ENCODE data around the gene SIGLECL1.
"Not testable (repeated sequence)": the region's sequence is repeated elsewhere in the genome, so short reads cannot be mapped to it uniquely, and the experiment has no call there.

DNA sequence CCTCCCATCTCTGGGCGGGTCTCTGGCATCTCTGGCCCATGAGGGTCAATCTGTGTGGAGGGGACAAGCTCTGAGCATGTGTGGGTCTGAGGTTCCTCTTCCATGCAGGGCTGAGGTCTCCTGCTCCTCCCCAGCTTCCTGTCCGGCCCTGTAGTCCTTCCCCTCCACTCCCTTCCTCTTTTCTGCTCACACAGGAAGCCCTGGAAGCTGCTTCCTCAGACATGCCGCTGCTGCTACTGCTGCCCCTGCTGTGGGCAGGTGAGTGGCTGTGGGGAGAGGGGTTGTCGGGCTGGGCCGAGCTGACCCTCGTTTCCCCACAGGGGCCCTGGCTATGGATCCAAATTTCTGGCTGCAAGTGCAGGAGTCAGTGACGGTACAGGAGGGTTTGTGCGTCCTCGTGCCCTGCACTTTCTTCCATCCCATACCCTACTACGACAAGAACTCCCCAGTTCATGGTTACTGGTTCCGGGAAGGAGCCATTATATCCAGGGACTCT, 25.9 kb upstream of the SIGLECL1 start, which contains the start of gene CD33:
- TF ChIP-seq POLR2AphosphoS5, POLR2A (IDR thresholded peaks at IDR 0.05): not testable (repeated sequence)
- TF ChIP-seq, protein P1, sequence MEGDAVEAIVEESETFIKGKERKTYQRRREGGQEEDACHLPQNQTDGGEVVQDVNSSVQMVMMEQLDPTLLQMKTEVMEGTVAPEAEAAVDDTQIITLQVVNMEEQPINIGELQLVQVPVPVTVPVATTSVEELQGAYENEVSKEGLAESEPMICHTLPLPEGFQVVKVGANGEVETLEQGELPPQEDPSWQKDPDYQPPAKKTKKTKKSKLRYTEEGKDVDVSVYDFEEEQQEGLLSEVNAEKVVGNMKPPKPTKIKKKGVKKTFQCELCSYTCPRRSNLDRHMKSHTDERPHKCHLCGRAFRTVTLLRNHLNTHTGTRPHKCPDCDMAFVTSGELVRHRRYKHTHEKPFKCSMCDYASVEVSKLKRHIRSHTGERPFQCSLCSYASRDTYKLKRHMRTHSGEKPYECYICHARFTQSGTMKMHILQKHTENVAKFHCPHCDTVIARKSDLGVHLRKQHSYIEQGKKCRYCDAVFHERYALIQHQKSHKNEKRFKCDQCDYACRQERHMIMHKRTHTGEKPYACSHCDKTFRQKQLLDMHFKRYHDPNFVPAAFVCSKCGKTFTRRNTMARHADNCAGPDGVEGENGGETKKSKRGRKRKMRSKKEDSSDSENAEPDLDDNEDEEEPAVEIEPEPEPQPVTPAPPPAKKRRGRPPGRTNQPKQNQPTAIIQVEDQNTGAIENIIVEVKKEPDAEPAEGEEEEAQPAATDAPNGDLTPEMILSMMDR (IDR thresholded peaks at IDR 0.05) = not testable (repeated sequence)
